ENCODE measurements around the gene CCSER1.

- TF ChIP-seq, protein P1, sequence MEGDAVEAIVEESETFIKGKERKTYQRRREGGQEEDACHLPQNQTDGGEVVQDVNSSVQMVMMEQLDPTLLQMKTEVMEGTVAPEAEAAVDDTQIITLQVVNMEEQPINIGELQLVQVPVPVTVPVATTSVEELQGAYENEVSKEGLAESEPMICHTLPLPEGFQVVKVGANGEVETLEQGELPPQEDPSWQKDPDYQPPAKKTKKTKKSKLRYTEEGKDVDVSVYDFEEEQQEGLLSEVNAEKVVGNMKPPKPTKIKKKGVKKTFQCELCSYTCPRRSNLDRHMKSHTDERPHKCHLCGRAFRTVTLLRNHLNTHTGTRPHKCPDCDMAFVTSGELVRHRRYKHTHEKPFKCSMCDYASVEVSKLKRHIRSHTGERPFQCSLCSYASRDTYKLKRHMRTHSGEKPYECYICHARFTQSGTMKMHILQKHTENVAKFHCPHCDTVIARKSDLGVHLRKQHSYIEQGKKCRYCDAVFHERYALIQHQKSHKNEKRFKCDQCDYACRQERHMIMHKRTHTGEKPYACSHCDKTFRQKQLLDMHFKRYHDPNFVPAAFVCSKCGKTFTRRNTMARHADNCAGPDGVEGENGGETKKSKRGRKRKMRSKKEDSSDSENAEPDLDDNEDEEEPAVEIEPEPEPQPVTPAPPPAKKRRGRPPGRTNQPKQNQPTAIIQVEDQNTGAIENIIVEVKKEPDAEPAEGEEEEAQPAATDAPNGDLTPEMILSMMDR (IDR thresholded peaks at IDR 0.05), result no peak
- no peak for TF ChIP-seq EZH2 (IDR thresholded peaks at IDR 0.05; ENCODE audit: borderline replicate concordance, insufficient read depth, low read depth, low read length, poor library complexity, severe bottlenecking)
These were observed 48.8 kb upstream of the CCSER1 start for GRCh38 chr4:90078440-90078839.

All from B cell (primary cell).